A549 (cell line): Measurements from ENCODE around the gene KEL. TPM values are rescaled to one million over a fixed set of nuclear protein-coding genes. Genes with fewer than 3 reads are reported as not detected.

Experiments
- ATAC-seq, 2 experiments: fragments of 200-7000 bp in 1 of 2; fragments of >200 bp in 1 of 2; cut with Nextera tagmentation in 1 of 2; cut with Tn5 transposase in 1 of 2; 3 replicates each; pipeline versions ENCODE4 v1.8.0 to v1.9.1; 2018 to 2020; ENCODE audit warnings: mild to moderate bottlenecking in 1 of 2, moderate library complexity in 1 of 2
- CTCF ChIA-PET: fragments of 300-600 bp; sonication (Branson Sonifier 250); formaldehyde crosslinking; extraction: SDS; loops from one replicate; lab custom pipeline; 2021; ENCODE audit warnings: antibody characterized with exemption, inconsistent platforms; lab: Yijun Ruan, JAX
- POLR2A ChIA-PET: fragments of 350-600 bp; formaldehyde crosslinking; extraction: SDS; loops from one replicate; lab custom pipeline; 2021; ENCODE audit warnings: antibody characterized with exemption, inconsistent platforms; lab: Yijun Ruan, JAX
- DNase-seq, 2 experiments: peaks; one replicate each; pipeline versions ENCODE4 v3.0.0 to v3.0.0-alpha.2; 2011 to 2016; ENCODE audit warnings: low read depth in 1 of 2, low spot score in 1 of 2
- FAIRE-seq: peaks from 2 replicates; lab custom pipeline; 2011; peaks lifted over from hg19 to GRCh38; lab: Jason Lieb, UNC
- H3K27ac ChIP-seq, 2 experiments: fragments of >200 bp; sonication (Bioruptor Twin); formaldehyde crosslinking; 3 replicates each; pipeline ENCODE4 v1.5.1; 2016 to 2017
- H3K4me1 ChIP-seq: fragments of >200 bp; sonication (Bioruptor Twin); formaldehyde crosslinking; 3 replicates; pipeline ENCODE4 v1.6.1; 2016
- H3K4me2 ChIP-seq: fragments of >200 bp; sonication (Bioruptor Twin); formaldehyde crosslinking; 3 replicates; pipeline ENCODE4 v1.6.1; 2016
- H3K4me3 ChIP-seq: fragments of >200 bp; sonication (Bioruptor Twin); formaldehyde crosslinking; 3 replicates; pipeline ENCODE4 v1.5.1; 2016
- H3K9me3 ChIP-seq: fragments of >200 bp; sonication (Bioruptor Twin); formaldehyde crosslinking; 3 replicates; pipeline ENCODE4 v1.6.1; 2016
- ATOH8 ChIP-seq: fragments of 250-450 bp; sonication (Bioruptor Pico); IDR thresholded peaks from 2 replicates; pipeline ENCODE4 v1.5.0; 2020; ENCODE audit warnings: low read depth, mild to moderate bottlenecking, moderate library complexity
- CBX8 ChIP-seq: fragments of 200-600 bp; sonication (generic); IDR thresholded peaks from 2 replicates; pipeline ENCODE4 v1.6.1; 2016
- CEBPB ChIP-seq, 2 experiments: fragments of >200 bp in 1 of 2; sonication (Bioruptor Twin) in 1 of 2; formaldehyde crosslinking in 1 of 2; IDR thresholded peaks; 2 replicates each; pipeline ENCODE4 v1.6.1; 2012 to 2016
- CTCF ChIP-seq: fragments of >200 bp; sonication (Bioruptor Twin); formaldehyde crosslinking; IDR thresholded peaks from 3 replicates; pipeline ENCODE4 v1.5.1; 2016
- E2F6 ChIP-seq: IDR thresholded peaks from 2 replicates; pipeline ENCODE4 v1.6.1; 2012; ENCODE audit warnings: low read depth, borderline replicate concordance
- EHF ChIP-seq: fragments of 250-450 bp; sonication (Bioruptor Pico); IDR thresholded peaks from 2 replicates; pipeline ENCODE4 v1.5.0; 2020; ENCODE audit warnings: mild to moderate bottlenecking
- EHMT2 ChIP-seq: fragments of 200-600 bp; sonication (generic); IDR thresholded peaks from 2 replicates; pipeline ENCODE4 v1.6.1; 2016; ENCODE audit warnings: antibody characterized with exemption, low read depth, mild to moderate bottlenecking, moderate library complexity
- FOSL2 ChIP-seq, 2 experiments: fragments of 450-650 bp in 1 of 2; fragments of >200 bp in 1 of 2; sonication (Bioruptor Twin) in 1 of 2; formaldehyde crosslinking; IDR thresholded peaks; 2 replicates each; pipeline versions ENCODE4 v1.5.0 to v1.6.1; 2016 to 2020; ENCODE audit warnings: mild to moderate bottlenecking in 1 of 2, moderate library complexity in 1 of 2
- HDAC2 ChIP-seq: fragments of 200-600 bp; sonication (generic); IDR thresholded peaks from 2 replicates; pipeline ENCODE4 v1.6.1; 2016
- HMGXB4 ChIP-seq: fragments of 250-450 bp; sonication (Bioruptor Pico); IDR thresholded peaks from 2 replicates; pipeline ENCODE4 v1.5.0; 2021; ENCODE audit warnings: mild to moderate bottlenecking, moderate library complexity, borderline replicate concordance
- HOXA7 ChIP-seq: fragments of 250-450 bp; sonication (Bioruptor Pico); IDR thresholded peaks from 2 replicates; pipeline ENCODE4 v1.5.0; 2020; ENCODE audit warnings: mild to moderate bottlenecking, moderate library complexity
- HOXB13 ChIP-seq: fragments of 250-450 bp; sonication (Bioruptor Pico); IDR thresholded peaks from 2 replicates; pipeline ENCODE4 v1.5.0; 2020; ENCODE audit warnings: low read depth, mild to moderate bottlenecking, moderate library complexity
- JUN ChIP-seq, 2 experiments: fragments of >200 bp; sonication (Bioruptor Twin); formaldehyde crosslinking; IDR thresholded peaks; 2 replicates in 1 of 2; 3 replicates in 1 of 2; pipeline ENCODE4 v1.6.1; 2016 to 2017
- JUNB ChIP-seq: fragments of >200 bp; sonication (Bioruptor Twin); formaldehyde crosslinking; IDR thresholded peaks from 2 replicates; pipeline ENCODE4 v1.6.1; 2016
- KDM5A ChIP-seq: fragments of 200-600 bp; sonication (generic); IDR thresholded peaks from 2 replicates; pipeline ENCODE4 v1.6.1; 2016; ENCODE audit warnings: antibody characterized with exemption, mild to moderate bottlenecking
- MYC ChIP-seq: IDR thresholded peaks from 2 replicates; pipeline ENCODE4 v1.6.1; 2012; ENCODE audit warnings: mild to moderate bottlenecking, inconsistent platforms, low read length, improper control_type of control experiment, borderline replicate concordance
- POLR2A ChIP-seq: IDR thresholded peaks from 2 replicates; pipeline ENCODE4 v1.6.1; 2012; ENCODE audit warnings: mild to moderate bottlenecking, low read length
- RAD21 ChIP-seq, 2 experiments: fragments of >200 bp in 1 of 2; sonication (Bioruptor Twin) in 1 of 2; formaldehyde crosslinking in 1 of 2; IDR thresholded peaks in 1 of 2; conservative IDR thresholded peaks in 1 of 2; 2 replicates in 1 of 2; 3 replicates in 1 of 2; pipeline ENCODE4 v1.6.1; 2012 to 2018; ENCODE audit warnings: inconsistent platforms in 1 of 2
- REST ChIP-seq: fragments of 200-600 bp; sonication (generic); IDR thresholded peaks from 2 replicates; pipeline ENCODE4 v1.6.1; 2016; ENCODE audit warnings: antibody characterized with exemption, mild to moderate bottlenecking, moderate library complexity
- USF2 ChIP-seq: fragments of 450-650 bp; IDR thresholded peaks from 2 replicates; pipeline ENCODE4 v1.6.1; 2014; ENCODE audit warnings: antibody characterized with exemption
- WGBS: methylation state at CpG from one replicate; pipeline ENCODE4 v1.1.6; 2017; ENCODE audit errors: missing lambda C conversion rate; 5-methylcytosine and 5-hydroxymethylcytosine counted together
- polyA plus RNA-seq, 4 experiments: library from polyadenylated mRNA; depleted of rRNA in 3 of 4; stranded (reverse); fragments of >200 nt; fragmentation: RNase III in 1 of 4; extraction: RNeasy Plus Mini Kit Qiagen cat#74134 plus additional on column Dnase treatment in 1 of 4; gene quantifications; 2 replicates in 3 of 4; 3 replicates in 1 of 4; pipeline ENCODE4 v1.2.3, GENCODE V29; 2011 to 2017

Gene KEL
- polyA plus RNA-seq, 2 of the 4 experiments (the other 2 are of a cell fraction), result 0.14 TPM; not detected in 1

- Histone ChIP-seq H3K27ac (no peak overlapping the region), H3K9me3 (no peaks in the 10 kb centered on the region), H3K4me3 (no peak overlapping the region), H3K4me1 (no peaks in the 10 kb centered on the region), H3K4me2 (no peak overlapping the region)
- ChIA-PET CTCF (interaction anchor here (1.2 kb wide), 1 partner anchor 44 kb away, joined by 3 read pairs; no protein-coding TSS in a partner anchor), POLR2A (no interaction called here)
- FAIRE-seq (no peak), DNase-seq (no peak), ATAC-seq (no peak)
- WGBS, result 30% methylated on average over 8 of the region's 8 CpGs
- TF ChIP-seq EHMT2, result no peak
- no peak for TF ChIP-seq POLR2A
- TF ChIP-seq HMGXB4 (CRISPR knock-in tag), result no peak
- no peak for TF ChIP-seq REST
- no peak for TF ChIP-seq RAD21 (conservative IDR thresholded peaks at IDR 0.05 in 1 of 2, IDR thresholded peaks at IDR 0.05 in 1 of 2)
- no peak for TF ChIP-seq KDM5A
- no peak for TF ChIP-seq JUNB
- TF ChIP-seq HOXA7 (CRISPR knock-in tag), result no peak
- no peak for TF ChIP-seq HDAC2
- TF ChIP-seq CBX8, result no peak
- TF ChIP-seq MYC, result no peak
- TF ChIP-seq EHF, result no peak
Measured at GRCh38 chr7:142915315-142915714, 46.8 kb downstream of the KEL start.

- no peak overlapping the region for H3K27ac ChIP-seq
- WGBS, result 0% methylated on average over 1 of the region's 1 CpG
- FAIRE-seq (no peak), DNase-seq (no peak), ATAC-seq (no peak)
- no peaks in the 10 kb centered on the region for H3K4me1 ChIP-seq
- TF ChIP-seq ATOH8 (CRISPR knock-in tag), result no peak
- TF ChIP-seq CTCF, result no peak
- TF ChIP-seq EHMT2, result no peak
- TF ChIP-seq USF2, result no peak
- no peak for TF ChIP-seq CBX8
- TF ChIP-seq HOXB13 (CRISPR knock-in tag), result no peak
- TF ChIP-seq JUNB, result no peak
- no peak for TF ChIP-seq FOSL2 (IDR thresholded peaks at IDR 0.05)
- no peak for TF ChIP-seq FOSL2 (CRISPR knock-in tag; IDR thresholded peaks at IDR 0.05)
- TF ChIP-seq CEBPB (IDR thresholded peaks at IDR 0.05), result no peak
- no peak for TF ChIP-seq JUN (IDR thresholded peaks at IDR 0.05)
- no peak for TF ChIP-seq E2F6
- TF ChIP-seq EHF, result no peak
- H3K4me3 ChIP-seq, result no peak overlapping the region
- ChIA-PET CTCF (no interaction called here), POLR2A (no interaction called here)
- H3K4me2 ChIP-seq, result no peak overlapping the region
- H3K9me3 ChIP-seq, result no peaks in the 10 kb centered on the region
Measured at GRCh38 chr7:142914121-142914520, 48.0 kb downstream of the KEL start.
